ENCODE results near the gene TBX2. TPM values are rescaled to one million over a fixed set of nuclear protein-coding genes. Genes with fewer than 3 reads are reported as not detected.
A peak's percentile ranks its signal among the peaks of the same experiment; 100 is the strongest.

TBX2 gene
- total and polyA plus RNA-seq, 9 of the 15 experiments (the other 6 are each of a cell fraction or from before 2014, with no cell fraction given), result 0.18 TPM; not detected in 8

DNA sequence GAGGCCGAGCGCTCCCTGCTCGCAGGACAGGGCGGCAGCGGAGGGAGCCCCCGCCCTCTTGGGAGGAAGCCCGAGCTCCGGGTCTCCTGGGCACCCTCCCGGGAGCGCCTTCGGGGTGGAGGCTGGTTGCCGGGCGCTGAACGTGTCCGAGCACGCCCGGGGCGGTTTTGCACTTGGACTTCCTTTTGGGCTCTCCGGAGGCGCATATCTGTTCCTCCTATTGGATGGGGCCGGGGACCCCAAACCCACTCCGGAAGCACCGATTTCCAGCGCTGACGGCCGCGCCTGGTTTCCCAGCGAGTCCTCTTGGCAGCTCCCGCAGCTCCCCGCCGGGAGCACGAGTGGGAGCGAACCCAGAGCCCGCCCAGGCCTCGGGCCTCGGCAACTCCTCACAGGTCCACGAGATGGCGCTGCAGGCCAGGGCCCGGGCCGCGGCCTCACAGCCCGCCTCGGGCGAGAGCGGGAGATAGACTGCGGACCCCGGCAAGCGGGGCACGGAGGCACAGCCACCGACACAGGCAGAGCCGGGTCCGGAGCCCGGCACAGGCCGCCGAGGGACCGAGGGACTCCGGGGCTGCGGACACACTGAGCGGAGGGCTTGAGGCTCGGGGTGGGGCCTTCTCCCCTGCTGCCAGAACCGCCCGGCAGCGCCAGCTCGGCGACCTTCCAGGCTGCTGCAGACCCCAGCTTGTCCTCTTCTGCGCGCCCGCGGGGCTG, 12.7 kb downstream of the TBX2 start (continued):
- TF ChIP-seq, protein P1, sequence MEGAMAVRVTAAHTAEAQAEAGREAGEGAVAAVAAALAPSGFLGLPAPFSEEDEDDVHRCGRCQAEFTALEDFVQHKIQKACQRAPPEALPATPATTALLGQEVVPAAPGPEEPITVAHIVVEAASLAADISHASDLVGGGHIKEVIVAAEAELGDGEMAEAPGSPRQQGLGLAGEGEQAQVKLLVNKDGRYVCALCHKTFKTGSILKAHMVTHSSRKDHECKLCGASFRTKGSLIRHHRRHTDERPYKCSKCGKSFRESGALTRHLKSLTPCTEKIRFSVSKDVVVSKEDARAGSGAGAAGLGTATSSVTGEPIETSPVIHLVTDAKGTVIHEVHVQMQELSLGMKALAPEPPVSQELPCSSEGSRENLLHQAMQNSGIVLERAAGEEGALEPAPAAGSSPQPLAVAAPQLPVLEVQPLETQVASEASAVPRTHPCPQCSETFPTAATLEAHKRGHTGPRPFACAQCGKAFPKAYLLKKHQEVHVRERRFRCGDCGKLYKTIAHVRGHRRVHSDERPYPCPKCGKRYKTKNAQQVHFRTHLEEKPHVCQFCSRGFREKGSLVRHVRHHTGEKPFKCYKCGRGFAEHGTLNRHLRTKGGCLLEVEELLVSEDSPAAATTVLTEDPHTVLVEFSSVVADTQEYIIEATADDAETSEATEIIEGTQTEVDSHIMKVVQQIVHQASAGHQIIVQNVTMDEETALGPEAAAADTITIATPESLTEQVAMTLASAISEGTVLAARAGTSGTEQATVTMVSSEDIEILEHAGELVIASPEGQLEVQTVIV (CRISPR knock-in tag; IDR thresholded peaks at IDR 0.05; ENCODE audit: borderline replicate concordance), result no peak
- no peak for TF ChIP-seq ZNF830 (CRISPR knock-in tag; IDR thresholded peaks at IDR 0.05)
- TF ChIP-seq, protein P2, sequence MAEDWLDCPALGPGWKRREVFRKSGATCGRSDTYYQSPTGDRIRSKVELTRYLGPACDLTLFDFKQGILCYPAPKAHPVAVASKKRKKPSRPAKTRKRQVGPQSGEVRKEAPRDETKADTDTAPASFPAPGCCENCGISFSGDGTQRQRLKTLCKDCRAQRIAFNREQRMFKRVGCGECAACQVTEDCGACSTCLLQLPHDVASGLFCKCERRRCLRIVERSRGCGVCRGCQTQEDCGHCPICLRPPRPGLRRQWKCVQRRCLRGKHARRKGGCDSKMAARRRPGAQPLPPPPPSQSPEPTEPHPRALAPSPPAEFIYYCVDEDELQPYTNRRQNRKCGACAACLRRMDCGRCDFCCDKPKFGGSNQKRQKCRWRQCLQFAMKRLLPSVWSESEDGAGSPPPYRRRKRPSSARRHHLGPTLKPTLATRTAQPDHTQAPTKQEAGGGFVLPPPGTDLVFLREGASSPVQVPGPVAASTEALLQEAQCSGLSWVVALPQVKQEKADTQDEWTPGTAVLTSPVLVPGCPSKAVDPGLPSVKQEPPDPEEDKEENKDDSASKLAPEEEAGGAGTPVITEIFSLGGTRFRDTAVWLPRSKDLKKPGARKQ (CRISPR knock-in tag; IDR thresholded peaks at IDR 0.05), result no peak
- TF ChIP-seq, protein P3, sequence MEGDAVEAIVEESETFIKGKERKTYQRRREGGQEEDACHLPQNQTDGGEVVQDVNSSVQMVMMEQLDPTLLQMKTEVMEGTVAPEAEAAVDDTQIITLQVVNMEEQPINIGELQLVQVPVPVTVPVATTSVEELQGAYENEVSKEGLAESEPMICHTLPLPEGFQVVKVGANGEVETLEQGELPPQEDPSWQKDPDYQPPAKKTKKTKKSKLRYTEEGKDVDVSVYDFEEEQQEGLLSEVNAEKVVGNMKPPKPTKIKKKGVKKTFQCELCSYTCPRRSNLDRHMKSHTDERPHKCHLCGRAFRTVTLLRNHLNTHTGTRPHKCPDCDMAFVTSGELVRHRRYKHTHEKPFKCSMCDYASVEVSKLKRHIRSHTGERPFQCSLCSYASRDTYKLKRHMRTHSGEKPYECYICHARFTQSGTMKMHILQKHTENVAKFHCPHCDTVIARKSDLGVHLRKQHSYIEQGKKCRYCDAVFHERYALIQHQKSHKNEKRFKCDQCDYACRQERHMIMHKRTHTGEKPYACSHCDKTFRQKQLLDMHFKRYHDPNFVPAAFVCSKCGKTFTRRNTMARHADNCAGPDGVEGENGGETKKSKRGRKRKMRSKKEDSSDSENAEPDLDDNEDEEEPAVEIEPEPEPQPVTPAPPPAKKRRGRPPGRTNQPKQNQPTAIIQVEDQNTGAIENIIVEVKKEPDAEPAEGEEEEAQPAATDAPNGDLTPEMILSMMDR (IDR thresholded peaks at IDR 0.05 in 2 of 3, conservative IDR thresholded peaks at IDR 0.05 in 1 of 3; ENCODE audit: insufficient read depth in 2 of 3, low read depth in 1 of 3, low read length in 3 of 3), result peak; percentile 84 to 88 (median 85)
- peak; percentile 82 to 90 for TF ChIP-seq RAD21 (CRISPR knock-in tag; conservative IDR thresholded peaks at IDR 0.05 in 1 of 2, IDR thresholded peaks at IDR 0.05 in 1 of 2)
- TF ChIP-seq, protein P4, sequence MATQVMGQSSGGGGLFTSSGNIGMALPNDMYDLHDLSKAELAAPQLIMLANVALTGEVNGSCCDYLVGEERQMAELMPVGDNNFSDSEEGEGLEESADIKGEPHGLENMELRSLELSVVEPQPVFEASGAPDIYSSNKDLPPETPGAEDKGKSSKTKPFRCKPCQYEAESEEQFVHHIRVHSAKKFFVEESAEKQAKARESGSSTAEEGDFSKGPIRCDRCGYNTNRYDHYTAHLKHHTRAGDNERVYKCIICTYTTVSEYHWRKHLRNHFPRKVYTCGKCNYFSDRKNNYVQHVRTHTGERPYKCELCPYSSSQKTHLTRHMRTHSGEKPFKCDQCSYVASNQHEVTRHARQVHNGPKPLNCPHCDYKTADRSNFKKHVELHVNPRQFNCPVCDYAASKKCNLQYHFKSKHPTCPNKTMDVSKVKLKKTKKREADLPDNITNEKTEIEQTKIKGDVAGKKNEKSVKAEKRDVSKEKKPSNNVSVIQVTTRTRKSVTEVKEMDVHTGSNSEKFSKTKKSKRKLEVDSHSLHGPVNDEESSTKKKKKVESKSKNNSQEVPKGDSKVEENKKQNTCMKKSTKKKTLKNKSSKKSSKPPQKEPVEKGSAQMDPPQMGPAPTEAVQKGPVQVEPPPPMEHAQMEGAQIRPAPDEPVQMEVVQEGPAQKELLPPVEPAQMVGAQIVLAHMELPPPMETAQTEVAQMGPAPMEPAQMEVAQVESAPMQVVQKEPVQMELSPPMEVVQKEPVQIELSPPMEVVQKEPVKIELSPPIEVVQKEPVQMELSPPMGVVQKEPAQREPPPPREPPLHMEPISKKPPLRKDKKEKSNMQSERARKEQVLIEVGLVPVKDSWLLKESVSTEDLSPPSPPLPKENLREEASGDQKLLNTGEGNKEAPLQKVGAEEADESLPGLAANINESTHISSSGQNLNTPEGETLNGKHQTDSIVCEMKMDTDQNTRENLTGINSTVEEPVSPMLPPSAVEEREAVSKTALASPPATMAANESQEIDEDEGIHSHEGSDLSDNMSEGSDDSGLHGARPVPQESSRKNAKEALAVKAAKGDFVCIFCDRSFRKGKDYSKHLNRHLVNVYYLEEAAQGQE (IDR thresholded peaks at IDR 0.05; ENCODE audit: borderline replicate concordance), result peak; percentile 73
- TF ChIP-seq, protein P4 (CRISPR knock-in tag; IDR thresholded peaks at IDR 0.05; ENCODE audit: low read depth), result no peak
- TF ChIP-seq CBX3 (IDR thresholded peaks at IDR 0.05; ENCODE audit: borderline replicate concordance in 1 of 2, low read length in 2 of 2), result no peak
- no peak for TF ChIP-seq ZNF12 (CRISPR knock-in tag; IDR thresholded peaks at IDR 0.05)
- TF ChIP-seq, protein P5, sequence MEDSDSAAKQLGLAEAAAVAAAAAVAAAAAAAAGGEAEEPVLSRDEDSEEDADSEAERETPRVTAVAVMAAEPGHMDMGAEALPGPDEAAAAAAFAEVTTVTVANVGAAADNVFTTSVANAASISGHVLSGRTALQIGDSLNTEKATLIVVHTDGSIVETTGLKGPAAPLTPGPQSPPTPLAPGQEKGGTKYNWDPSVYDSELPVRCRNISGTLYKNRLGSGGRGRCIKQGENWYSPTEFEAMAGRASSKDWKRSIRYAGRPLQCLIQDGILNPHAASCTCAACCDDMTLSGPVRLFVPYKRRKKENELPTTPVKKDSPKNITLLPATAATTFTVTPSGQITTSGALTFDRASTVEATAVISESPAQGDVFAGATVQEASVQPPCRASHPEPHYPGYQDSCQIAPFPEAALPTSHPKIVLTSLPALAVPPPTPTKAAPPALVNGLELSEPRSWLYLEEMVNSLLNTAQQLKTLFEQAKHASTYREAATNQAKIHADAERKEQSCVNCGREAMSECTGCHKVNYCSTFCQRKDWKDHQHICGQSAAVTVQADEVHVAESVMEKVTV (CRISPR knock-in tag; IDR thresholded peaks at IDR 0.05), result peak; percentile 70
